Gastrocnemius medialis (tissue), 4 donors: ENCODE results near the gene DNAI4.

ENCODE experiments used
- POLR2A ChIP-seq, 2 donors: fragments of 450-650 bp; IDR thresholded peaks; one replicate each; pipeline ENCODE4 v1.6.1; 2017; ENCODE audit warnings: antibody characterized with exemption in 2 of 2, mild to moderate bottlenecking in 2 of 2, moderate library complexity in 2 of 2
- TF ChIP-seq, protein P1 (sequence below), 5 experiments: fragments of 450-650 bp in 3 of 5; fragments of 200-600 bp in 2 of 5; sonication (generic) in 2 of 5; IDR thresholded peaks in 4 of 5; conservative IDR thresholded peaks in 1 of 5; 1 replicate in 4 of 5; 2 replicates in 1 of 5; pipeline ENCODE4 v1.5.1; 2016 to 2019; ENCODE audit warnings: antibody characterized with exemption in 5 of 5, mild to moderate bottlenecking in 3 of 5, moderate library complexity in 3 of 5

GRCh38 chr1:66919828-66920227 lies 4.8 kb downstream of the DNAI4 start:
- TF ChIP-seq, protein P1, sequence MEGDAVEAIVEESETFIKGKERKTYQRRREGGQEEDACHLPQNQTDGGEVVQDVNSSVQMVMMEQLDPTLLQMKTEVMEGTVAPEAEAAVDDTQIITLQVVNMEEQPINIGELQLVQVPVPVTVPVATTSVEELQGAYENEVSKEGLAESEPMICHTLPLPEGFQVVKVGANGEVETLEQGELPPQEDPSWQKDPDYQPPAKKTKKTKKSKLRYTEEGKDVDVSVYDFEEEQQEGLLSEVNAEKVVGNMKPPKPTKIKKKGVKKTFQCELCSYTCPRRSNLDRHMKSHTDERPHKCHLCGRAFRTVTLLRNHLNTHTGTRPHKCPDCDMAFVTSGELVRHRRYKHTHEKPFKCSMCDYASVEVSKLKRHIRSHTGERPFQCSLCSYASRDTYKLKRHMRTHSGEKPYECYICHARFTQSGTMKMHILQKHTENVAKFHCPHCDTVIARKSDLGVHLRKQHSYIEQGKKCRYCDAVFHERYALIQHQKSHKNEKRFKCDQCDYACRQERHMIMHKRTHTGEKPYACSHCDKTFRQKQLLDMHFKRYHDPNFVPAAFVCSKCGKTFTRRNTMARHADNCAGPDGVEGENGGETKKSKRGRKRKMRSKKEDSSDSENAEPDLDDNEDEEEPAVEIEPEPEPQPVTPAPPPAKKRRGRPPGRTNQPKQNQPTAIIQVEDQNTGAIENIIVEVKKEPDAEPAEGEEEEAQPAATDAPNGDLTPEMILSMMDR (IDR thresholded peaks at IDR 0.05 in 4 of 5, conservative IDR thresholded peaks at IDR 0.05 in 1 of 5), result no peak
- TF ChIP-seq POLR2A (IDR thresholded peaks at IDR 0.05), result no peak
